ENCODE measurements around the gene NFKBIL1.
A peak's percentile ranks its signal among the peaks of the same experiment; 100 is the strongest.
"Not testable (repeated sequence)": the region's sequence is repeated elsewhere in the genome, so short reads cannot be mapped to it uniquely, and the experiment has no call there.

NFKBIL1 gene, protein sequence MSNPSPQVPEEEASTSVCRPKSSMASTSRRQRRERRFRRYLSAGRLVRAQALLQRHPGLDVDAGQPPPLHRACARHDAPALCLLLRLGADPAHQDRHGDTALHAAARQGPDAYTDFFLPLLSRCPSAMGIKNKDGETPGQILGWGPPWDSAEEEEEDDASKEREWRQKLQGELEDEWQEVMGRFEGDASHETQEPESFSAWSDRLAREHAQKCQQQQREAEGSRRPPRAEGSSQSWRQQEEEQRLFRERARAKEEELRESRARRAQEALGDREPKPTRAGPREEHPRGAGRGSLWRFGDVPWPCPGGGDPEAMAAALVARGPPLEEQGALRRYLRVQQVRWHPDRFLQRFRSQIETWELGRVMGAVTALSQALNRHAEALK

DNA sequence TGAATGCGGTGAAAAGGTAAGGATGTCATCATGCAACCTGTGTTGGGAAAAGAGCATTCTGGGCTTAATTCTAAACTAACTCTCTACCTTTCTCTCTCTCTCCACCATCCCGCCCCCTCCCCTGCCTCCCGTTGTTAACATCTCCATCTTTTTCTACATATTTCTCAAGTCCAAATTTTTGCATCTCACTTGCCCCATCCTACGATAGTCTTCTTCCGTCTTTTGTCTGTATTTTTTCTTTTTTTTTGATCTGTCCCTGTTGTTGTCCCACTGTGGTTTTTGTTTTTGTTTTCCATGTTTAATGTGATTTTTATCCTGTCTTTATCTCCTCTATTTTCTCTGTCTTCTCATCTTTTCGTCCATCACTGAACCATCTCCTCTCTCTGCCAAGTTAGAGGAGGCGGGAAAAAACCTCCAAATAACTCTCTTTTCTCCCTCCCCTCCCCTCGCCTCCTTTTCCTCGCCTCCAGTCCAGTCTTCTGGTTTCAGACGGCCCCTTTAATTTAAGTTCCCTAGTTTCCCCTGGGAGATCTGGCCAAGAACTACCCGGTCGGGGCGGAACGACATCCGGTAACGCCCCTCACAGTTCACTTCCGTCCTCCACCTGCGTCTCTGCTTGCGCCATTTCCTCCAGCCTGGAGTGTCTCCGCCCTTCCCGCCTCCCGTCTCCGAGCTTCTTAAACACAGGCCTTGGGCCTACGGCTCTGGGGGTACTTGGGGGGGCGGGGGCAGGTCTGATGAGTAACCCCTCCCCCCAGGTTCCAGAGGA, at the start of gene NFKBIL1:
Gene NFKBIL1 (plus strand): TSS at position 651 of the 769 bp plus-strand sequence. CDS start 87 bp downstream, at position 738.
- peak; percentile 78 for DNase-seq (ENCODE audit: low read depth)

DNA sequence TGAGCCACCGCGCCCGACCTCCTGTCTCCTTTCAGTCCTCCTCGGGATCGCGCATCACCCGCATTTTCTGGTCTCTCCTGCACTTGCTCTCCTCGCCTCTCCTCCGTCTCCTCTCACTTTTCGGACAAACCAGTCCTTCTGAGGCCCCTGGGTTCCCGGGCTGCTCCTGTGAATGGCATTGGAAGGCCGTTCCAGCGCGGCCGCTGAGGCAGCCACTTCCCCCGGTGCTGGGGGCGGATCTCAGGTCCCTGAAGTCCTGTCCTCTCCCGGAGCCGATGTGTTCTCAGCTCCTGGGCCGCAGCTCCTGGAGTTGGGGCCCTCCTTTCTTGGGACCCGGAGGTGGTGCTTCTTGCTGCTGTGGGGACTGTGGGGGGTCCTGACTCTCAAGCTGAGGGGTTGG, 48.7 kb upstream of the NFKBIL1 start:
- no peak for DNase-seq (ENCODE audit: low read depth)

DNA sequence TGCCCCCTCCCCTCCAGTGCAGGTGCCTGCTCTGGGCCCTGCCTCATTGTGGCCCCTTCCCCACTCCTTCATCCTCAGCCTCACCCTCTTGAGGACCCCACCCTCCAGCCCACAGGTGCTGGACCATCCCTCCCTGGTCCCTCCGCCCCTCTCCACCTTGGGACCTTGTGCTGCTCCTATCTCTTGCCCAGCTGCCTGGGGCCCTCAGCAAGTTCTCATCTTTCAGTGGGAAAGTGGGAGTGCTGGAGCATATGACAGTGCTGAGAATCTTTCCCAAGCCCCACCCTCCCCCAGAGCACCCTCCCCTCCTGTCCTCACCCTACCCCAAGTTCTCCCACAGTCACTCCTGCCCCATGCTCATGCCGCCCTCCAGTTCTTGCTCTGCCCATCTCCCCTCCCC, 47.8 kb upstream of the NFKBIL1 start:
- not testable (repeated sequence) for DNase-seq (ENCODE audit: low read depth)

DNA sequence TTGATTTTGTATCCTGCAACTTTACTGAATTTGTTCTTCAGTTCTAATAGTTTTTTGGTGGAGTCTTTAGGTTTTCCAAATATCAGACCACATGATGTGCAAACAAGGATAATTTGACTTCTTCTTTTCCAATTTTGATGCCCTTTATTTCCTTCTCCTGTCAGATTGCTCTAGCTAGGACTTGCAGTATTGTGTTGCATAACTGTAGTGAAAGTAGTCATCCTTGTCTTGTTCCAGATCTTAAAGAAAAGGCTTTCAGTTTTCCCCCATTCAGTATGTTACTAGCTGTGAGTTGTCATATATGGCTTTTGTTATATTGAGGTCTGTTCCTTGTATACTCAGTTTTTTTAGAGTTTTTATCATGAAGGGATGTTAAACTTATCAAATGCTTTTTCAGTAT, 44.8 kb upstream of the NFKBIL1 start:
- no peak for DNase-seq (ENCODE audit: low read depth)

DNA sequence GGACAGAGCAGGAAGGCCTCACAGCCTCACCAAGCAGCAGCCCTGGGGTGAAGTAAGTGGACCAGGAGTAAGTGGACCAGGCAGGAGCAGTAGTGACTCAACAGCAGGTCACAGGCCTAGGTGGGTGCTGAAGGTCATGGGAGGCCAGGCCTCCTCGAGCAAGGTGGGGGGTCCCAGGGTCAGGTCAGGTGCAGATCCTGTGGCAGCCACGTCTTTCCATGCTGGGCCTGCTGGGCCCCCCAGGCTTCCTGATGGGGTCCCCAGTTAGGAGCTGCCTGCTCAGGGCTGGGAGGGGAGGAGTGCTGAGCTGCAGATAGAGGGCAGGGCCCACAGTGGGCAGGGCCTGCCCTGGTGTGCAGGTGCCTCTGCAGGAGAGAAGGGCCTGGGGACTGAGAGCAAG, 38.4 kb upstream of the NFKBIL1 start:
- DNase-seq (ENCODE audit: low read depth), result not testable (repeated sequence)

DNA sequence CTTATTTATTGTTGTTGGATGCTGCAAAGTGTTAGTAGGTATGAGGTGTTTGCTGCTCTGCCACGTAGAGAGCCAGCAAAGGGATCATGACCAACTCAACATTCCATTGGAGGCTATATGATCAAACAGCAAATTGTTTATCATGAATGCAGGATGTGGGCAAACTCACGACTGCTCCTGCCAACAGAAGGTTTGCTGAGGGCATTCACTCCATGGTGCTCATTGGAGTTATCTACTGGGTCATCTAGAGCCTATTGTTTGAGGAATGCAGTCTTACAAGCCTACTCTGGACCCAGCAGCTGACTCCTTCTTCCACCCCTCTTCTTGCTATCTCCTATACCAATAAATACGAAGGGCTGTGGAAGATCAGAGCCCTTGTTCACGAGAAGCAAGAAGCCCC, 37.4 kb upstream of the NFKBIL1 start:
- no peak for DNase-seq (ENCODE audit: low read depth)

DNA sequence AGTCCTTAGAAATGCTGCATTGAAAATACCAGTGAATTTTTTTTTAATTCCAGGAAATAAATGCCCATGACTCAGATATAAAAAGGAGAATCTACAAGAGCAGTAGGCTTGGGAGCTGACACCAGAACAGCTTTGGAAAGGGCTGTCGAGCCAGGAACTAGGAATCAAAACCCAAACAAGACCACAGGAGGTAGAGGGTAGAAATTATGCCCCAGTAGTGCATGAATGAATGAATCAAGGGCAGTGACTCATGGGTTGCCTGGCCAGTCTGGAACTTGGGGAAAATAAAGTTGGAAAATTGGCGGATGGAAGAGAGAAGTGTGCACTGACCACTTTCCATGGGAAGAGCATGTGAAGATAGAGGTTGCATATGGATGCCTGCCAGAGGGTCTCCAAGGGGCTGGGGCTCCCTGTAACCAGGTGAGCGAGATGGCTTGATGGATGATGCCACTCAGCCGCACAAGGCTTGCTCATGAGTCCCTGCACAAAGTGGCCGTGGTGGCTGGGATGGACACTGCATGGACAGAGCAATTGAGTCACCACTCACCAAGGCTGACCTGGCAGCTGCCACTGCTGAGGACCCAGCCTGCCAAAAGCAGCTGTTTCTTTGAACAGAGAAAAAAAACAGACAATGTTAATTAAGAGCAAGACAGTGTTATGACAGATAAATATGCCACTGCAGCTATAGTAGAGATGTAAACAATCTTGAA, 33.8 kb upstream of the NFKBIL1 start:
- no peak for DNase-seq (ENCODE audit: low read depth)

DNA sequence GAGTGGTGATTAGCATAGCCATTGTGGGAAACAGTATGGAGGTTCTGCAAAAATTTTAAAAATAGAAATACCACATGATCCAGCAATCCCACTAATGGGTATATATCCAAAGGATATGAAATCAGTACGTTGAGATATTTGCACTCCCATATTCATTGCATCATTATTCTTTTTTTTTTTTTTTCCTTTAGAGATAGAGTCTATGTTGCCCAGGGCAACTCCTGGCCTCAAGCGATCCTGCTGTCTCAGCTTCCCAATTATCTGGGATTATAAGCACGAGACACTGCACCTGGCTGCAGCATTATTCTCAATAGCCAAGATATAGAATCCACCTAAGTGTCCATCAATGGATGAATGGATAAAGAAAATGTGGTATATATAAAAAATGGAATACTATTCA, 25.6 kb upstream of the NFKBIL1 start:
- DNase-seq (ENCODE audit: low read depth), result no peak

DNA sequence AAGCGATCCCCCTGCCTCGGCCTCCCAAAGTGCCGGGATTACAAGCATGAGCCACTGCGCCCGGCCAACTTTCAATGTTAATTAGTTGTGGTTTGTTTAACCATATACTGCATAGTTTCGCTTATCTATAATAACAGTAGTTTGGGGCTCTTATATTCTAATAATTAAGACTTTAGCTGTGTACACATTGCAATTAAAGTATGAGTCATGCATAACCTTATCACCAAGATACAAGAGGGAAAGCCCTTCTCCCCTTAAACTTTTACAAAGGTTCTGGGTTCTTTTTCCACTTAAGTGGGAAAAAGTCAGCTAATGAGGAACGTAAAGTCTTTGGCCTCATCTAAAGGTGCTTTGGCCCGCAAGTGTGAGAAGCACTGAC, 21.9 kb upstream of the NFKBIL1 start:
- DNase-seq (ENCODE audit: low read depth), result no peak

DNA sequence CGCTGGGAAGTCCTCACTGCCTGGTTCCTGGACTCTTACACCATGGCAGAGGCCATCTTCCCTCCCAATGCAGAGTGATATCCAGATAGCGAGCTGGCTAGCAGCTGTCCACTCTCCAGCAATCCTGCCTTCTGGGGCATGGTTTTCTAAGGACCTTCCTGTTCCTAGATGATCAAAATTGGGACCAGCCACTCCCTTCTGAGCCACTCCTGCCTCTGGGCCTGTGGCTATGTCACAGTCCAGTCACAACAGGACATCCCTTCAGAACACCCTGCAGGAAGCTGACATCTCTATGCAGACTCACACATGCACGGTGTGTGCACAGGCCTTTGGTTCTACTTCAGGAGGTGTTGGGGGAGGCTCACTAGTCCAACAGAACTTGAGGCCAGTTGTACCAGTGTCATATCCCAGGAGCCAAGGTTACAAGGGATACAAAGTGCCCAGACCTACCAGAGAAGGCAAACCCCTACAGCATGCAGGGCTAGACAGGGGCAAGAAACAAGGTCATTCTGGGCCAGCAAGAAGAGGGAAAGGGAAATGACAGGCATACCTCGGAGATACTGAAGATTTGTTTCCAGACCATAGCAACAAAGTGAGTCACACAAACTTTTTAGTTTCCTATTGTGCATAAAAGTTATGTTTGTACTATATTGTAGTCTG, 21.3 kb upstream of the NFKBIL1 start:
- DNase-seq (ENCODE audit: low read depth), result no peak

DNA sequence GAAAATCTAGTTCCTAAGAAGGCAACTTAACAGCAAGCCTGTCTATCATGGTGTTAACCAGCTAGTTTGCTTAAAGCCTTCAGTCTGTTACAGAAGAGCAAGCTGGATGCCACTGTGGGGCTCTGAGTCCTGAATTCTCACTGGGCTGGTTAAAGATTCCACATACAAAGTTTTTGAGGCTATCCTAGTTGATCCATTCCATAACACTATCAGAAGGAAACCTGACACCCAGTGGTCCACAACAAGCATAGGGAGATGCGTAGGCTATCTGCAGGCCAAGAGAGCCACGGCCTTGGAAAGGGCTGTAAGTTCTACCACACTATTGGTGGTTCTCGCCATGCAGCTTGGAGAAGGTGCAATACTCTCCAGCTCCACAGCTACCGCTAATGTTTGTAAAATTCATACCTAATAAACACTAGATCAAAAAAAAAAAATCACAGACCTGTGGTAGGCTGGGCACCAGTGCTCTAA, 19.1 kb upstream of the NFKBIL1 start:
- DNase-seq (ENCODE audit: low read depth), result no peak

DNA sequence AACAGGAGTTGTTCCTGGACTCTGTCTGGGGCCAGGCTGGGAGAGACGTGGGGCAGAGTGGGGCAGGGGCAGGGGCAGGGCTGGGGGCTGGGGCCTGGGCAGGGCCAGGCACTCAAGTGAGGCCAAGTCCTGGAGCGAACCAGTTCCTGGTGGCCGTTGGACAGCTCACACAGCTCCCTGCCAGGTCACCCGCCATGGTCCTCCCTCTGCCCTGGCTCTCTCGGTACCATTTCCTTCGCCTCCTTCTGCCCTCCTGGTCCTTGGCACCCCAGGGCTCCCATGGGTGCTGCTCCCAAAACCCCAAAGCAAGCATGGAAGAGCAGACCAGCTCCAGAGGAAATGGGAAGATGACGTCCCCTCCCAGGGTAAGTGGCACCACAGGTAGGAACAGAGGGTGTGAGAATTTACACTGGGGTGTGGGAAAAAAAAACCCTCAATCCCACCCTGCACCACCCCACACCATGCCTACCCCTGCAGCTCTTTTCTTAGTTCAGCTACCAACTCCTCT, 18.5 kb upstream of the NFKBIL1 start, which contains the start of gene MCCD1:
Gene MCCD1 (plus strand): TSS at position 142 of the 508 bp plus-strand sequence. CDS start 53 bp downstream, at position 195.
- no peak for DNase-seq (ENCODE audit: low read depth)

DNA sequence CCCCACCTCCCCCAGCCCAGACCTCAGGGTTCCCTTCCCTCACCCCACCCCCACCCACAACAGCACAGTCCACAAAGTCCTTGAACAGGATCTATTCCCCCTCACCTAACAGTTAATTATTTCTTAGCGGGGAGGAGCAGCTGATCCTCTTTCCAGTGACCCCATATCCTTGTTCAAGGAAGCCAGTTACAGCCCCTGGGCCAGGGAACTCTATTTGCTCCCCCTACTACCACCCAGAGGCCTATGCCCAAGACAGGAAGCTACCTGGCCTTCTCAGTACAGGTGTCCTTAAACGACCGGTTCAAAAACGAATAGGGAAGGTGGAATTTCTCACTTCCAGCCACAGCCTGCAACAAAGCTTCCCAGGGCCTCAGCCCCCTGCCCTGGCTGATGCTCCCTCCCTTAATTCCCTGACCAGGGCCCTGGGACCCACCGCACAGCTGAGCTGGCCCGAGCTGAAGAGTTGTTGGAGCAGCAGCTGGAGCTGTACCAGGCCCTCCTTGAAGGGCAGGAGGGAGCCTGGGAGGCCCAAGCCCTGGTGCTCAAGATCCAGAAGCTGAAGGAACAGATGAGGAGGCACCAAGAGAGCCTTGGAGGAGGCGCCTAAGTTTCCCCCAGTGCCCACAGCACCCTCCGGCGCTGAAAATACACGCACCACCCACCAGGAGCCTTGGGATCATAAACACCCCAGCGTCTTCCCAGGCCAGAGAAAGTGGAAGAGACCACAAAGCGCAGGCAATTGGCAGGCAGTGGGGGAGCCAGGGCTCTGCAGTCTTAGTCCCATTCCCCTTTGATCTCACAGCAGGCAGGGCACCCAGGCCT, 17.9 kb upstream of the NFKBIL1 start:
- DNase-seq (ENCODE audit: low read depth), result no peak

DNA sequence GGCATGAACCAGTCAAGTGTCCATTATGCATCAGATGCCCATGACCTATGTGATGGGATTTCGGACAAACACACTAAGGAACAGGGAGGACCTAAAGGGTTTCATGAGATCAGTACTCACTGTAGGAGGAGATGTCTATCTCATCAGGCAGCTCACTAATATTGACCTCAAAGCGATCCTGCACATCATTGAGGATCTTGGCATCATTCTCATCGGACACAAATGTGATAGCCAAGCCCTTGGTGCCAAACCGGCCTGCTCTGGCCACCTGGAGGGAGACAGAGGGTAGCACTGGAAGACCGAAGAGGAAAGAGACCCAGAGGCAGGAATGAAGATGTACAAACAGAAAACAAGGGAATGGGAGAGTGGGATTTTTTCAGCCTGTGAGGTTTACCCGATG, 16.7 kb upstream of the NFKBIL1 start:
- DNase-seq (ENCODE audit: low read depth), result no peak

DNA sequence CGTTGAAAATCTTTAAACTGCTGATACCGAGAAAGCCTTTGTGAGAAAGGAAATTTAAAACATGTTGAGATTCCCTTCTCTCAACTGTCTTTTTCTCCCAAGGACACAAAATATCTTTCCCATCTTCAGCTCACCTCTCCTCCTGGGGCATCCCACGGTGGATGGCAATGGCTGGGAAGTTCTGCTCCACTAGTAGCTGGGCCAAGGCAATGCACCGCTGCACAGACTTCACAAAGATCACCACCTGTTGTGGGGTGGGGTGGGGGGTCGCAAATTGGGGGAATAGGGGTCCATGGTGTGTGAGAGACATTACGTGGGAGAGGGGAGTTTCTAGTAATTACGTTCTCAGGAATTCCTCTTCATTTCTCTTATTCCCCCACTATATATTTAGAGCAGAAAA, 16.2 kb upstream of the NFKBIL1 start:
- DNase-seq (ENCODE audit: low read depth), result no peak

DNA sequence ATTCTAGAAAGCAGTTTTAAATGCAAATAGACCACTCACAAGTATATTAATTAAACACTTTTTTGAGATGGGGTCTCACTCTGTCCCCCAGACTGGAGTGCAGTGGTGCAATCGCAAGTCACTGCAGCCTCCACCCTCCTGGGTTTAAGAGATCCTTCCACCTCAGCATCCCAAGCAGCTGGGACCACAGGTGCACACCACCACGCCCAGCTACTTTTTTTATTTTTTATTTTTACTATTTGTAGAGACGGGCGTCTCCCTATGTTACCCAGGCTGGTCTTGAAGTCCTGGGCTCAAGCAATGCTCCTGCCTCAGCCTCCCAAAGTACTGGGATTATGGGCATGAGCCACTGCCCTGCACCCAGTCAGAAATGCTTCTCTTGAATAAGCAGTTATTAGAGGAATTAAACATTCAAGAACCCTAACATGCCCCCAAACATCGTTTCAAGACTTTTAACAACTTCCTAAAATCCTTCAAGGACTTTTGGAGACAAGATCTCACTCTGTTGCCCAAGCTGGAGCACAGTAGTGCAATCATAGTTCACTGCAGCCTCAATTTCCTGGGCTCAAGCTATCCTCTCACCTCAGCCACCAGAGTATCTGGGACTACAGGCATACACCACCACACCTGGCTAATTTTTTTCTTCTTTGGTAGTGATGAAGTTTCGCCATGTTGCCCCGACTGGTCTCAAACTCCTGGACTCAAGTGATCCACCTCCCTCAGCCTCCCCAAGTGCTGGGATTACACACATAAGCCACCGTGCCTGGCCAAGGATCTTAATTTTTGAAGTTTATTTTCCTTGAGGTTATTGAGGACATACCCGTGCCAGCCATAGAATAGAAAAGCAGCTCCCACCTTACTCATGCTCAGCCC, 15.4 kb upstream of the NFKBIL1 start:
- DNase-seq (ENCODE audit: low read depth), result no peak

DNA sequence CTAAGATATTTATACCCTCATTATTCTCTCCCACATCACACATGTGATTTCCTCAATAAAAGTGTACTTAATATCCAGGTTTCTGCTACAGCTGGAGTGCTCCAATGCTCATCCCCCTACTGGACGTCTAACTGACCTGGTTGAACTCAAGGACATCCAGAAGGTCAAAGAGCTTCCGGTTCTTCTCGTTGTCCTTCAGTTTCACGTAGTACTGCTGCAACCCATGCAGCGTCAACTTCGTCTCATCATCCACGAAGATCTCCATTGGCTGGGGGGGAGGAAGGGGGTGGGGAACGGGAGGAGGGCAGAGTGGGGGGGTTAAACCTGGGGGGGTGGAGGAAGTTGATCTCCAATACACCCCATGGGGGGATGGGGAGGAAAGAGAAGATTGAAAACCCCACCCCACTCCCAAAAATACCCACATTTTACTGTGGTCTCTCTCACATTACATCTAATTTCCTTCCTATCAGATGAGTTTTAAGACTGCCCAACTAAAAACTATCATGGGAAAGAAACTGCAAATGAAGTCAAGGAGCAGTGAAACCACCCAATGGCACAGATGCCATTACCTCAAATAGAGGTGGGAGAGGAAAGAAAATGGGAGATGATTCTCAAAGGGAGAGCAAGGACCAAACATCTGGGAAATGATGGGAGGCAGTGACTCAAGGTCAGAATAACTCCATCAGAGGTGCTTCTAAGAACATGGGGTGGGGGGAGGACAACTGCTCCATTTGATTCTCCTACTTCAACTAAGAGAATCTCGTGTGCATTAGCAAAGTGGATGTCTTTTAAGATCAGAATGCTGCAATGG, 14.6 kb upstream of the NFKBIL1 start:
- no peak for DNase-seq (ENCODE audit: low read depth)

DNA sequence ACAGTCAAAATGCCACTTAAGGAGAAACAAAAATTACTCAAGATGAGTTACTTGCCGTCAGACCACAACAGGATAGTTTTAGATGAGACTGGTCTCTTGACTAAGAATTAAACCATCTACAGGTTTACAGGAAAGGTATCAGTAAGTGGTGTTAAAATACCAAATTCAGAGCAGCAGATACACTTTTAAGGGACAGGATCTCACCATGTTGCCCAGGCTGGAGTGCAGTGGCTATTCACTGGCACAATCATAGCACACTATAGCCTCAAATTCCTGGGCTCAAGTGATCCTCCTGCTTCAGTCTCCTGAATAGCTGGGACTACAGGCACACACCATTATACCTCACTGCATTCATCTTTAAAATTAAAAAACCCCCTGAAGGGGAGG, 14.0 kb upstream of the NFKBIL1 start:
- DNase-seq (ENCODE audit: low read depth), result no peak

DNA sequence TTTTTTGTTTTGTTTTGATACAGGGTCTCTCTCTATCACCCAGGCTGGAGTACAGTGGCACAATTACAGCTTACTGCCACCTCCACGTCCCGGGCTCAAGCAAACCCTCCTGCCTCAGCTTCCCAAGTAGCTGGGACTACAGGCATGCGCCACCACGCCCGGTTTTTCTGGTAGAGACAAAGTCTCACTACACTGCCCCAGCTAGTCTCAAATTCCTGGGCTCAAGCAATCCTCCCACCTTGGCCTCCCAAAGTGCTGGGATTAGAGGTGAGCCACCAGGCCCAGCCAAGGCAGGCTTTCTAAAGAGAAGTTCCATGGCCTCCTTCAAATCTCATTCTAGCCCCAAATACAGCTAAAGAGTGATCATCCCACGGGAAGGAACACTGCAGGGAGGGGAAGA, 13.4 kb upstream of the NFKBIL1 start:
- DNase-seq (ENCODE audit: low read depth), result no peak
